ENCODE results near the gene CST4.
A peak's percentile ranks its signal among the peaks of the same experiment; 100 is the strongest.
"Not testable (repeated sequence)": the region's sequence is repeated elsewhere in the genome, so short reads cannot be mapped to it uniquely, and the experiment has no call there.

Gene CST4

DNA sequence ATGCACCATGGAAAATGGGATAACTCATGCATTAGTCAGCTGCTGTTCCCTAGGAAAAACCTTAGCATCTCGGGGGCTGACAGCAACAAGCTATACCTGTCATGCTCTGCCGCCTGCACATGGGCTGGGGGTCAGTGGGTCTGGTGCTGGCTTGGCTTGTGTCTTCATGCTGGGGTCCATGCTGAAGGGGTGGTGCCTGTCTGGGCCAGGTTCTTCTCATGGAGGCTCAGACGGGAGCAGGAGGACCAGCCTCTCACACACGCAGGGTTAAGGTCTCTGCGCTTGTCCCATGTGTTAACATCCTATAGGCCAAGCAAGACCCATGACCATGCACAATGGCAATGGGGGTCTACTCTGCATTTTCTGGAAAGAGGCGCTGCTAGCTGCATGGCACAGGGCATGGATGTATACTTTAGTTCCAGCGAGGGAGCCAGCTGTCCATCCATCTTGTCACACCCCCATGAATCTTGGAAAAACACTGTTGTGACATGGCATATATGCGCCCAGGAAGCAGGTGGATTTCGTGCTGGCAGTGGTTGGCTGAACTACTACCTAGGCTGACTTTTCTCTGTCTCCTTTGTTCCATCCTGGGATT lies 26.5 kb downstream of the CST4 start (continued):
- TF ChIP-seq CSRNP3 (CRISPR knock-in tag; IDR thresholded peaks at IDR 0.05): no peak
- TF ChIP-seq TCF4 (CRISPR knock-in tag; IDR thresholded peaks at IDR 0.05; ENCODE audit: borderline replicate concordance): no peak
- no peak for TF ChIP-seq CSDC2 (CRISPR knock-in tag; IDR thresholded peaks at IDR 0.05)
- TF ChIP-seq SNAI2 (CRISPR knock-in tag; IDR thresholded peaks at IDR 0.05): no peak
- TF ChIP-seq, protein P1, sequence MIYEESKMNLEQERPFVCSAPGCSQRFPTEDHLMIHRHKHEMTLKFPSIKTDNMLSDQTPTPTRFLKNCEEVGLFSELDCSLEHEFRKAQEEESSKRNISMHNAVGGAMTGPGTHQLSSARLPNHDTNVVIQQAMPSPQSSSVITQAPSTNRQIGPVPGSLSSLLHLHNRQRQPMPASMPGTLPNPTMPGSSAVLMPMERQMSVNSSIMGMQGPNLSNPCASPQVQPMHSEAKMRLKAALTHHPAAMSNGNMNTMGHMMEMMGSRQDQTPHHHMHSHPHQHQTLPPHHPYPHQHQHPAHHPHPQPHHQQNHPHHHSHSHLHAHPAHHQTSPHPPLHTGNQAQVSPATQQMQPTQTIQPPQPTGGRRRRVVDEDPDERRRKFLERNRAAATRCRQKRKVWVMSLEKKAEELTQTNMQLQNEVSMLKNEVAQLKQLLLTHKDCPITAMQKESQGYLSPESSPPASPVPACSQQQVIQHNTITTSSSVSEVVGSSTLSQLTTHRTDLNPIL (CRISPR knock-in tag; IDR thresholded peaks at IDR 0.05; ENCODE audit: low read depth): no peak
- no peak for TF ChIP-seq ZNF565 (CRISPR knock-in tag; conservative IDR thresholded peaks at IDR 0.05; ENCODE audit: low read depth)

DNA sequence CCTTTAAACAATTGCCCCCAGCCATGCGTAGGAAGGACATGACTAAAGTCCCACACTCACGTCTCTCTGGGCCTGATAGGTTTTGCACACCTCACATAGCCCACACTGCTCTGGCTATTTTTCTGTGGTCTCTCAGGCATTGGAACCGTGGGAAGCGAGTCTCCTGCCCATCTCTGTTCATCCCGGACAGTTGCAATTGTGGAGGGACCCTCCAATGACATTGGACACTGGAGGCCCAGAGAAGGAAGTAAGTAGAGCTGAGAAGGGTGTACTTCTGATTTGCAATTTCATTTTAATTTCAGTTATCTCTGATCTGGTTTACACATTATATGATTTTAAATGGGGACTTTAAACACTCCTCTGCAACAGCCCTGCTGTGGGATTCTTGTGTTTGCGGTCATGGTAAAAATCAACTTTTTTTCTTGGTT lies 27.8 kb downstream of the CST4 start:
- no peak for TF ChIP-seq SNAI2 (CRISPR knock-in tag; IDR thresholded peaks at IDR 0.05)
- no peak for TF ChIP-seq GLIS3 (CRISPR knock-in tag; IDR thresholded peaks at IDR 0.05)
- no peak for TF ChIP-seq PPARA (CRISPR knock-in tag; IDR thresholded peaks at IDR 0.05; ENCODE audit: borderline replicate concordance)
- no peak for TF ChIP-seq ZNF70 (CRISPR knock-in tag; IDR thresholded peaks at IDR 0.05)
- TF ChIP-seq OSR1 (CRISPR knock-in tag; IDR thresholded peaks at IDR 0.05): no peak
- no peak for ATAC-seq

DNA sequence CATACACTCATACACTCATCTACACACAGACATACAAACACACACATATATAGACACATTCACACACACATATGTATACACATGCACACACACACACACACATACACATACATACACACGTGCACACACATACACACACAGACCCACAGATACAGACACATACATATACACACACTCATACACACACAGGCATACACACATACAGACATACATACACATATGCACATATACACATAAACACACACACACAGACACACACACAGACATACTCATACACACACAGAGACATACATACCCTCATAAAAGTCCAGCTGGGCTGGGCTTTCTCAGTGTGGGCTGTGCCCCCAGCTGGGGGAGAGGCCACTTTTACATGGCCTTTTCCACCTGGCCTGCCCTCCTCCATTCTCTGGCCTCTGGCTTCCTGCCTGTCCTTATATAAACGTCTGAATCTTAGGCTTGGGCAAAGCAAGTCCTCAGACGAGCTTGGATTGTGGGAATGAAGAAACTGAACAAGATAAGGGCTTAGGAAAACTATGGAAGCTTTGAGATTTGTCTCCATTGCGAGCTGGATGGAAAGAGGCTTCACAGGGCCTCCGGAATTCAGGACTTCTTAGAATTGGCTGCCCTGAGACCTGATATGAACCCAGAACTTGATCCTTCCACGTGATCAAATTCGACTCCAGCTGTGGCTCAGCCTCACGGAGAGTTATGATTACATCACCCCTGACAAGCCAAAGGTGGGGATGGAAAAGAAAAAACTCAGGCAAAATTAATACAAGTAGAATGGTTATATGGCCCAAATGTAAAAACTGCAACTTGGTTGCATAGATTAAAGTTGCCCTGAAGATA lies 28.6 kb downstream of the CST4 start:
- ATAC-seq: peak; percentile 46
- no peak for TF ChIP-seq CSDC2 (CRISPR knock-in tag; IDR thresholded peaks at IDR 0.05)
- no peak for TF ChIP-seq TCF4 (CRISPR knock-in tag; IDR thresholded peaks at IDR 0.05; ENCODE audit: borderline replicate concordance)
- no peak for TF ChIP-seq ESRRG (CRISPR knock-in tag; IDR thresholded peaks at IDR 0.05)
- TF ChIP-seq, protein P1 (CRISPR knock-in tag; IDR thresholded peaks at IDR 0.05; ENCODE audit: low read depth): no peak
- no peak for TF ChIP-seq OSR1 (CRISPR knock-in tag; IDR thresholded peaks at IDR 0.05)
- TF ChIP-seq CSRNP3 (CRISPR knock-in tag; IDR thresholded peaks at IDR 0.05): no peak
- no peak for TF ChIP-seq ZFP30 (CRISPR knock-in tag; IDR thresholded peaks at IDR 0.05)
- no peak for TF ChIP-seq ZC3H10 (CRISPR knock-in tag; IDR thresholded peaks at IDR 0.05)
- TF ChIP-seq, protein P2, sequence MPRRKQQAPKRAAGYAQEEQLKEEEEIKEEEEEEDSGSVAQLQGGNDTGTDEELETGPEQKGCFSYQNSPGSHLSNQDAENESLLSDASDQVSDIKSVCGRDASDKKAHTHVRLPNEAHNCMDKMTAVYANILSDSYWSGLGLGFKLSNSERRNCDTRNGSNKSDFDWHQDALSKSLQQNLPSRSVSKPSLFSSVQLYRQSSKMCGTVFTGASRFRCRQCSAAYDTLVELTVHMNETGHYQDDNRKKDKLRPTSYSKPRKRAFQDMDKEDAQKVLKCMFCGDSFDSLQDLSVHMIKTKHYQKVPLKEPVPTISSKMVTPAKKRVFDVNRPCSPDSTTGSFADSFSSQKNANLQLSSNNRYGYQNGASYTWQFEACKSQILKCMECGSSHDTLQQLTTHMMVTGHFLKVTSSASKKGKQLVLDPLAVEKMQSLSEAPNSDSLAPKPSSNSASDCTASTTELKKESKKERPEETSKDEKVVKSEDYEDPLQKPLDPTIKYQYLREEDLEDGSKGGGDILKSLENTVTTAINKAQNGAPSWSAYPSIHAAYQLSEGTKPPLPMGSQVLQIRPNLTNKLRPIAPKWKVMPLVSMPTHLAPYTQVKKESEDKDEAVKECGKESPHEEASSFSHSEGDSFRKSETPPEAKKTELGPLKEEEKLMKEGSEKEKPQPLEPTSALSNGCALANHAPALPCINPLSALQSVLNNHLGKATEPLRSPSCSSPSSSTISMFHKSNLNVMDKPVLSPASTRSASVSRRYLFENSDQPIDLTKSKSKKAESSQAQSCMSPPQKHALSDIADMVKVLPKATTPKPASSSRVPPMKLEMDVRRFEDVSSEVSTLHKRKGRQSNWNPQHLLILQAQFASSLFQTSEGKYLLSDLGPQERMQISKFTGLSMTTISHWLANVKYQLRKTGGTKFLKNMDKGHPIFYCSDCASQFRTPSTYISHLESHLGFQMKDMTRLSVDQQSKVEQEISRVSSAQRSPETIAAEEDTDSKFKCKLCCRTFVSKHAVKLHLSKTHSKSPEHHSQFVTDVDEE (CRISPR knock-in tag; IDR thresholded peaks at IDR 0.05): no peak
- no peak for TF ChIP-seq POU6F1 (CRISPR knock-in tag; IDR thresholded peaks at IDR 0.05; ENCODE audit: borderline replicate concordance, low read depth)
- TF ChIP-seq BACH2 (CRISPR knock-in tag; IDR thresholded peaks at IDR 0.05; ENCODE audit: borderline replicate concordance): no peak
- no peak for TF ChIP-seq ZNF8 (CRISPR knock-in tag; IDR thresholded peaks at IDR 0.05)
- TF ChIP-seq ARNTL (CRISPR knock-in tag; IDR thresholded peaks at IDR 0.05; ENCODE audit: borderline replicate concordance, low read depth): no peak
- no peak for TF ChIP-seq PPARA (CRISPR knock-in tag; IDR thresholded peaks at IDR 0.05; ENCODE audit: borderline replicate concordance)
- no peak for TF ChIP-seq PATZ1 (CRISPR knock-in tag; IDR thresholded peaks at IDR 0.05; ENCODE audit: borderline replicate concordance)
- TF ChIP-seq RARB (CRISPR knock-in tag; IDR thresholded peaks at IDR 0.05): no peak
- TF ChIP-seq GLIS3 (CRISPR knock-in tag; IDR thresholded peaks at IDR 0.05): no peak

- ATAC-seq: not testable (repeated sequence)
Measured at GRCh38 chr20:23659610-23659988, 29.2 kb downstream of the CST4 start.

Data from SK-N-SH treated with all-trans-retinoic acid at 6 μM for 48 hours (cell line).